GM12864 (cell line): ENCODE results near the gene SLC40A1.

Source experiments
- DNase-seq: peaks from one replicate; pipeline ENCODE4 v3.0.0-alpha.2; 2011; ENCODE audit warnings: low read depth
- H3K4me3 ChIP-seq: 2 replicates; pipeline ENCODE4 v1.5.1; 2011; ENCODE audit warnings: mild to moderate bottlenecking, low read depth, low read length, control low read depth
- TF ChIP-seq, protein P1 (sequence below): IDR thresholded peaks from 2 replicates; pipeline ENCODE4 v1.5.1; 2011; ENCODE audit warnings: low read depth, mild to moderate bottlenecking, moderate library complexity, low read length, control low read depth, inconsistent platforms; ENCODE audit errors: missing control alignments

The SLC40A1 gene

DNA sequence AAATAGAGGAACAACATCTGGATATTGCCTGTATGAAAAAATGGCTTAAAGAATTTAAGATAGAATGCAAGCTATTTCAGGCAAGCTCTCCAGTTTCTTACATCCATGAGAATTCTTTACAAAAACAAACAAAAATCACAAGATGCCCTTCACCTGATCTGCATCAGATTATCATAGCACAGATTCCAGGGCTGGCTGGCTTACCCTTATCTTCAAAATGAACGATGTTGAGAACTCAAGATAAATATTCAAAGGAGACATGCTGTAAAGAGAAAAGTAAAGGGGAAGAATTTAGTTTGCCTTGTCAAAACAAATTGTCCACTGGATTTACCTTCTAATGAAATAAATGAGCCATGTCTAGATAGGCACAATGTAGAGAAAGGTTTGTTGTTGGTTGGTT, 18.7 kb upstream of the SLC40A1 start:
- no peak overlapping the region for H3K4me3 ChIP-seq
- DNase-seq, result no peak
- TF ChIP-seq, protein P1, sequence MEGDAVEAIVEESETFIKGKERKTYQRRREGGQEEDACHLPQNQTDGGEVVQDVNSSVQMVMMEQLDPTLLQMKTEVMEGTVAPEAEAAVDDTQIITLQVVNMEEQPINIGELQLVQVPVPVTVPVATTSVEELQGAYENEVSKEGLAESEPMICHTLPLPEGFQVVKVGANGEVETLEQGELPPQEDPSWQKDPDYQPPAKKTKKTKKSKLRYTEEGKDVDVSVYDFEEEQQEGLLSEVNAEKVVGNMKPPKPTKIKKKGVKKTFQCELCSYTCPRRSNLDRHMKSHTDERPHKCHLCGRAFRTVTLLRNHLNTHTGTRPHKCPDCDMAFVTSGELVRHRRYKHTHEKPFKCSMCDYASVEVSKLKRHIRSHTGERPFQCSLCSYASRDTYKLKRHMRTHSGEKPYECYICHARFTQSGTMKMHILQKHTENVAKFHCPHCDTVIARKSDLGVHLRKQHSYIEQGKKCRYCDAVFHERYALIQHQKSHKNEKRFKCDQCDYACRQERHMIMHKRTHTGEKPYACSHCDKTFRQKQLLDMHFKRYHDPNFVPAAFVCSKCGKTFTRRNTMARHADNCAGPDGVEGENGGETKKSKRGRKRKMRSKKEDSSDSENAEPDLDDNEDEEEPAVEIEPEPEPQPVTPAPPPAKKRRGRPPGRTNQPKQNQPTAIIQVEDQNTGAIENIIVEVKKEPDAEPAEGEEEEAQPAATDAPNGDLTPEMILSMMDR, result no peak

DNA sequence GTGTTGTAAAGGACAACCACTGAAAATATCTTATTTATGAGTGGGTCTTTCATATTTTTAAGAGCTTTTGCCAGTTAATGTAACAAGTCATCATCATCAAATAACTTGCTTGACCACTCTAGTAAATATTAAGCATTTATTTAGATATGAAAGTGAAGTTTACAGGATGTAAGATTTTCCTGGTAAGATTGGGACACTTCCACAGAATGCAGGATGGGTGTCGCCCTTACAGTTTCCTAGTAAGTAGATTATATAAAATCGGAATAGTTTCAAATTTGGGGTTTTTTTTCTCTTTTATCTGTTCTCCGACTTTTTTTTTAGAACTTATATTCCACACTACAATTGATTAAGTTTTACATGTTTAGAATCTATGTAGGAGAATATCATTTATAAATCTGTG, 14.8 kb upstream of the SLC40A1 start:
- no peak for DNase-seq
- TF ChIP-seq, protein P1, result no peak
- no peak overlapping the region for H3K4me3 ChIP-seq

- DNase-seq, result no peak
- no peak overlapping the region for H3K4me3 ChIP-seq
- TF ChIP-seq, protein P1, result no peak
These were observed 13.7 kb upstream of the SLC40A1 start for GRCh38 chr2:189594305-189594704.

- no peak overlapping the region for H3K4me3 ChIP-seq
- TF ChIP-seq, protein P1, result no peak
- DNase-seq, result no peak
These were observed 12.5 kb upstream of the SLC40A1 start for GRCh38 chr2:189593115-189593514.

GRCh38 chr2:189592353-189592984, 11.9 kb upstream of the SLC40A1 start:
- no peak overlapping the region for H3K4me3 ChIP-seq
- DNase-seq, result no peak
- TF ChIP-seq, protein P1, result no peak

DNA sequence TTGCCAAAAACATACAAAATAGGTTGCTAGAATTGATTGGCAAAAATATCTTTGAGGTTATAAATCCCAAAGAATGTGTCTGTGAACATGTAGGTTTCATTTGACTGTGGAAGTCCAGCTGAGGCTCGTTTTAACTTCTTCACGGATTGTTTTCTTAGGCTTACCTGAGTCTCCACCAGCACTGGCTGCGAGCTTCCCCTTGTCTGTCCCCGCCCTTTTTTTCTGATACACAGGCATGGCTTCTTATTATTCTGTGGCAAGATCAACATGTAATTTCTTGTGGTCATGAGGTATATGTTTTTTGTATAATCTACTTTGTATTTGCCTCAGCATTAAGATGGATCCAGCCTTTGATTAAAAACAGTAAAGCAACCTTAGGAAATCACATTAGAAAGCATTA, 7.2 kb upstream of the SLC40A1 start:
- H3K4me3 ChIP-seq, result no peak overlapping the region
- no peak for DNase-seq
- TF ChIP-seq, protein P1, result no peak

GRCh38 chr2:189585226-189585756, 4.7 kb upstream of the SLC40A1 start:
- no peak overlapping the region for H3K4me3 ChIP-seq
- TF ChIP-seq, protein P1, result no peak
- DNase-seq, result no peak
